ENCODE results near the gene PTPN11. TPM values are rescaled to one million over a fixed set of nuclear protein-coding genes. Genes with fewer than 3 reads are reported as not detected.

The PTPN11 gene
- total and polyA plus RNA-seq, 2 experiments from 2014 or later: 87.0 to 94.7 TPM

DNA sequence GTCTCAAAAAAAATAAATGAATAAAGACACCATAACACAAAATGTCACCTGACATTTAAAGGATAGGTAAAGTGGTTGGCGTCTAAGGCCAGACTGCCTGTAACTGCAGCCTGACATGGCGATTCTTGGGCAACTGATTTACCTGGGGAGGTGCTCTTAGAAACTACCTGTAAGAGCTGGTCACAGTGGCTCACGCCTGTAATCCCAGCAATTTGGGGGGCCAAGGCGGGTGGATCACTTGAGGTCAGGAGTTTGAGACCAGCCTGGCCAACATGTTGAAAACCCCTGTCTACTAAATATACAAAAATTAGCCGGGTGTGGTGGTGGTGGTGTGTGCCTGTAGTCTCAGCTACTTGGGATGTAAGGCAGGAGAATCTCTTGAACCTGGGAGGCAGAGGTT lies 17.7 kb upstream of the PTPN11 start (continued):
- TF ChIP-seq STAT1 (IDR thresholded peaks at IDR 0.05; ENCODE audit: unreplicated experiment): no peak
- TF ChIP-seq CREB1 (CRISPR knock-in tag; IDR thresholded peaks at IDR 0.05; ENCODE audit: low read depth): no peak

GRCh38 chr12:112401903-112402498 lies 16.7 kb upstream of the PTPN11 start:
- Histone ChIP-seq H3K27ac (ENCODE audit: low read depth) (no peak overlapping the region), H3K9me2 (ENCODE audit: insufficient read depth) (no peaks in the 10 kb centered on the region), H3K27me3 (ENCODE audit: insufficient read depth) (no peaks in the 10 kb centered on the region), H2AFZ (no peak overlapping the region), H3K4me2 (no peak overlapping the region), H3K79me2 (replicated peaks; ENCODE audit: insufficient read depth) (peaks cover 9% of the 10 kb centered on the region), H3K4me3 (no peak overlapping the region), H3K4me1 (ENCODE audit: insufficient read depth) (no peaks in the 10 kb centered on the region; the same call in 1 of the 2 replicates), H4K20me1 (replicated peaks; ENCODE audit: insufficient read depth) (peaks cover 26% of the 10 kb centered on the region), H3K36me3 (ENCODE audit: insufficient read depth) (peaks cover 27% of the 10 kb centered on the region), H3F3A (replicated peaks; ENCODE audit: low read depth) (peaks cover 37% of the 10 kb centered on the region)
- H3K27ac Mint-ChIP-seq: no peak overlapping the region
- H3K27me3 Mint-ChIP-seq (ENCODE audit: insufficient read depth, low read depth, poor library complexity): peaks cover 8% of the 10 kb centered on the region
- H3K4me1 Mint-ChIP-seq: peaks cover under 1% of the 10 kb centered on the region; the same call in 2 of the 3 replicates
- H3K36me3 Mint-ChIP-seq (ENCODE audit: low read depth): peaks cover 40% of the 10 kb centered on the region
- ATAC-seq: peak; percentile 11; the same call in 1 of the 3 replicates
- no peak overlapping the region for H3K4me3 Mint-ChIP-seq
- no peaks in the 10 kb centered on the region; the same call in 2 of the 3 replicates for H3K9me3 Mint-ChIP-seq
- DNase-seq (ENCODE audit: low spot score): no peak
- TF ChIP-seq ZNF114 (CRISPR knock-in tag; IDR thresholded peaks at IDR 0.05) (no peak), JUNB (IDR thresholded peaks at IDR 0.05; ENCODE audit: unreplicated experiment) (no peak), ZNF331 (CRISPR knock-in tag; IDR thresholded peaks at IDR 0.05; ENCODE audit: low read depth) (no peak), STAT1 (IDR thresholded peaks at IDR 0.05; ENCODE audit: unreplicated experiment) (no peak), NANOG (IDR thresholded peaks at IDR 0.05; ENCODE audit: borderline replicate concordance) (no peak), CREB1 (CRISPR knock-in tag; IDR thresholded peaks at IDR 0.05; ENCODE audit: low read depth) (no peak), ZNF462 (CRISPR knock-in tag; IDR thresholded peaks at IDR 0.05) (no peak), POLR2AphosphoS5 (IDR thresholded peaks at IDR 0.05; ENCODE audit: low read depth) (no peak), EZH2 (IDR thresholded peaks at IDR 0.05; ENCODE audit: low read depth, unreplicated experiment) (no peak), ETS1 (IDR thresholded peaks at IDR 0.05) (no peak), EZH2phosphoT487 (IDR thresholded peaks at IDR 0.05; ENCODE audit: unreplicated experiment) (no peak)
- TF ChIP-seq, protein P1, sequence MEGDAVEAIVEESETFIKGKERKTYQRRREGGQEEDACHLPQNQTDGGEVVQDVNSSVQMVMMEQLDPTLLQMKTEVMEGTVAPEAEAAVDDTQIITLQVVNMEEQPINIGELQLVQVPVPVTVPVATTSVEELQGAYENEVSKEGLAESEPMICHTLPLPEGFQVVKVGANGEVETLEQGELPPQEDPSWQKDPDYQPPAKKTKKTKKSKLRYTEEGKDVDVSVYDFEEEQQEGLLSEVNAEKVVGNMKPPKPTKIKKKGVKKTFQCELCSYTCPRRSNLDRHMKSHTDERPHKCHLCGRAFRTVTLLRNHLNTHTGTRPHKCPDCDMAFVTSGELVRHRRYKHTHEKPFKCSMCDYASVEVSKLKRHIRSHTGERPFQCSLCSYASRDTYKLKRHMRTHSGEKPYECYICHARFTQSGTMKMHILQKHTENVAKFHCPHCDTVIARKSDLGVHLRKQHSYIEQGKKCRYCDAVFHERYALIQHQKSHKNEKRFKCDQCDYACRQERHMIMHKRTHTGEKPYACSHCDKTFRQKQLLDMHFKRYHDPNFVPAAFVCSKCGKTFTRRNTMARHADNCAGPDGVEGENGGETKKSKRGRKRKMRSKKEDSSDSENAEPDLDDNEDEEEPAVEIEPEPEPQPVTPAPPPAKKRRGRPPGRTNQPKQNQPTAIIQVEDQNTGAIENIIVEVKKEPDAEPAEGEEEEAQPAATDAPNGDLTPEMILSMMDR (conservative IDR thresholded peaks at IDR 0.05; ENCODE audit: low read depth in 2 of 2): no peak
